Activated CD8-positive, alpha-beta T cell treated with anti-CD3 and anti-CD28 coated beads for 36 hours (primary cell): ENCODE measurements around the gene KCNJ4. TPM values are rescaled to one million over a fixed set of nuclear protein-coding genes. Genes with fewer than 3 reads are reported as not detected.
"Not testable (repeated sequence)": the region's sequence is repeated elsewhere in the genome, so short reads cannot be mapped to it uniquely, and the experiment has no call there.

Experiments used
- ATAC-seq: fragments of 200-7000 bp; cut with Tn5 transposase; one replicate; pipeline ENCODE4 v1.10.0; 2021; ENCODE audit warnings: mild to moderate bottlenecking, moderate library complexity
- CTCF ChIA-PET: fragments of 350-600 bp; sonication (Branson Sonifier 250); formaldehyde crosslinking; loops from one replicate; lab custom pipeline; 2021; ENCODE audit warnings: antibody characterized with exemption; lab: Charles Lee
- POLR2A ChIA-PET: fragments of 350-600 bp; sonication (Branson Sonifier 250); formaldehyde crosslinking; loops from one replicate; lab custom pipeline; 2021; ENCODE audit warnings: antibody characterized with exemption; lab: Charles Lee
- DNase-seq: peaks from one replicate; pipeline ENCODE4 v3.0.0-alpha.2; 2020
- H3K27ac Mint-ChIP-seq: one replicate; pipeline ENCODE4 v1.8.0; 2021; ENCODE audit warnings: mild to moderate bottlenecking, mixed read lengths
- H3K27me3 Mint-ChIP-seq: one replicate; pipeline ENCODE4 v1.8.0; 2021; ENCODE audit warnings: mixed read lengths
- H3K36me3 Mint-ChIP-seq: one replicate; pipeline ENCODE4 v1.8.0; 2021; ENCODE audit warnings: low read depth, mixed read lengths
- H3K4me1 Mint-ChIP-seq: one replicate; pipeline ENCODE4 v1.8.0; 2021; ENCODE audit warnings: low read depth, mixed read lengths
- H3K4me3 Mint-ChIP-seq: one replicate; pipeline ENCODE4 v1.8.0; 2021; ENCODE audit warnings: mild to moderate bottlenecking, moderate library complexity, mixed read lengths
- H3K9me3 Mint-ChIP-seq: one replicate; pipeline ENCODE4 v1.8.0; 2021; ENCODE audit warnings: mixed read lengths
- intact Hi-C: fragments of 100-400 bp; cut with micrococcal nuclease; formaldehyde crosslinking; loops from one replicate; pipeline ENCODE4 v1.10.0; 2022
- total RNA-seq, 2 experiments: library from RNA; stranded (reverse); gene quantifications; one replicate each; pipeline ENCODE4 v1.2.3, GENCODE V29; 2021
- TF ChIP-seq, protein P1 (sequence below): fragments of 200-600 bp; IDR thresholded peaks from one replicate; pipeline ENCODE4 v1.8.0; 2022; ENCODE audit warnings: antibody characterized with exemption, mild to moderate bottlenecking

KCNJ4 gene
- total RNA-seq, 2 experiments from 2014 or later: not detected

- peaks cover 6% of the 10 kb centered on the region for H3K4me1 Mint-ChIP-seq
- no peaks in the 10 kb centered on the region for H3K27me3 Mint-ChIP-seq
- no peak overlapping the region for H3K27ac Mint-ChIP-seq
- peaks cover 14% of the 10 kb centered on the region for H3K36me3 Mint-ChIP-seq
- no peak overlapping the region for H3K4me3 Mint-ChIP-seq
- ChIA-PET CTCF (interaction anchor here (1.2 kb wide), 2 partner anchors 46 to 364 kb away, joined by 3 read pairs; no protein-coding TSS in a partner anchor), POLR2A (interaction anchor here (1.0 to 1.6 kb wide), 2 partner anchors 10 to 25 kb away, joined by 3 to 4 read pairs; partner anchors contain the start of gene KDELR3)
- intact Hi-C loops: no loop called here
- ATAC-seq (no peak), DNase-seq (no peak)
- TF ChIP-seq, protein P1, sequence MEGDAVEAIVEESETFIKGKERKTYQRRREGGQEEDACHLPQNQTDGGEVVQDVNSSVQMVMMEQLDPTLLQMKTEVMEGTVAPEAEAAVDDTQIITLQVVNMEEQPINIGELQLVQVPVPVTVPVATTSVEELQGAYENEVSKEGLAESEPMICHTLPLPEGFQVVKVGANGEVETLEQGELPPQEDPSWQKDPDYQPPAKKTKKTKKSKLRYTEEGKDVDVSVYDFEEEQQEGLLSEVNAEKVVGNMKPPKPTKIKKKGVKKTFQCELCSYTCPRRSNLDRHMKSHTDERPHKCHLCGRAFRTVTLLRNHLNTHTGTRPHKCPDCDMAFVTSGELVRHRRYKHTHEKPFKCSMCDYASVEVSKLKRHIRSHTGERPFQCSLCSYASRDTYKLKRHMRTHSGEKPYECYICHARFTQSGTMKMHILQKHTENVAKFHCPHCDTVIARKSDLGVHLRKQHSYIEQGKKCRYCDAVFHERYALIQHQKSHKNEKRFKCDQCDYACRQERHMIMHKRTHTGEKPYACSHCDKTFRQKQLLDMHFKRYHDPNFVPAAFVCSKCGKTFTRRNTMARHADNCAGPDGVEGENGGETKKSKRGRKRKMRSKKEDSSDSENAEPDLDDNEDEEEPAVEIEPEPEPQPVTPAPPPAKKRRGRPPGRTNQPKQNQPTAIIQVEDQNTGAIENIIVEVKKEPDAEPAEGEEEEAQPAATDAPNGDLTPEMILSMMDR: no peak
- no peaks in the 10 kb centered on the region for H3K9me3 Mint-ChIP-seq
Measured at GRCh38 chr22:38477585-38477984, 22.6 kb upstream of the KCNJ4 start.

- ChIA-PET CTCF (no interaction called here), POLR2A (interaction anchor here (2.1 kb wide), 1 partner anchor 10 kb away, joined by 8 read pairs; no protein-coding TSS in a partner anchor)
- ATAC-seq (peak; percentile 54), DNase-seq (no peak)
- TF ChIP-seq, protein P1: no peak
- no peaks in the 10 kb centered on the region for H3K36me3 Mint-ChIP-seq
- no peak overlapping the region for H3K4me3 Mint-ChIP-seq
- intact Hi-C loops: no loop called here
- no peaks in the 10 kb centered on the region for H3K27me3 Mint-ChIP-seq
- H3K27ac Mint-ChIP-seq: no peak overlapping the region
- H3K4me1 Mint-ChIP-seq: peaks cover 6% of the 10 kb centered on the region
- no peaks in the 10 kb centered on the region for H3K9me3 Mint-ChIP-seq
Measured at GRCh38 chr22:38474003-38474607, 19.1 kb upstream of the KCNJ4 start.

GRCh38 chr22:38471237-38471636, 16.2 kb upstream of the KCNJ4 start:
- H3K36me3 Mint-ChIP-seq: no peaks in the 10 kb centered on the region
- H3K4me3 Mint-ChIP-seq: no peak overlapping the region
- ChIA-PET CTCF (no interaction called here), POLR2A (no interaction called here)
- H3K4me1 Mint-ChIP-seq: peaks cover 10% of the 10 kb centered on the region
- H3K9me3 Mint-ChIP-seq: no peaks in the 10 kb centered on the region
- DNase-seq (no peak), ATAC-seq (no peak)
- TF ChIP-seq, protein P1: no peak
- peaks cover 14% of the 10 kb centered on the region for H3K27me3 Mint-ChIP-seq
- no peak overlapping the region for H3K27ac Mint-ChIP-seq
- intact Hi-C loops: no loop called here

GRCh38 chr22:38470179-38470578, 15.2 kb upstream of the KCNJ4 start:
- CTCF ChIA-PET, H3K4me3 Mint-ChIP-seq, H3K9me3 Mint-ChIP-seq, H3K36me3 Mint-ChIP-seq, DNase-seq, intact Hi-C loops, H3K4me1 Mint-ChIP-seq, H3K27ac Mint-ChIP-seq, ATAC-seq: not testable (repeated sequence)
- H3K27me3 Mint-ChIP-seq: peaks cover 16% of the 10 kb centered on the region
- POLR2A ChIA-PET: interaction anchor here (0.6 kb wide), 1 partner anchor 32 kb away, joined by 3 read pairs; no protein-coding TSS in a partner anchor

GRCh38 chr22:38469306-38469781, 14.3 kb upstream of the KCNJ4 start:
- Mint-ChIP-seq H3K4me1 (peaks cover 8% of the 10 kb centered on the region), H3K27me3 (peaks cover 19% of the 10 kb centered on the region), H3K9me3 (no peaks in the 10 kb centered on the region), H3K36me3 (no peaks in the 10 kb centered on the region), H3K4me3 (no peak overlapping the region), H3K27ac (no peak overlapping the region)
- ATAC-seq (no peak), DNase-seq (no peak)
- TF ChIP-seq, protein P1: no peak
- CTCF ChIA-PET: no interaction called here
- POLR2A ChIA-PET: interaction anchor here (0.9 to 2.0 kb wide), 2 partner anchors 12 to 19 kb away, joined by 3 to 10 read pairs; no protein-coding TSS in a partner anchor
- intact Hi-C loops: no loop called here
